VCaP (cell line): Measurements from ENCODE around the gene IL10RA.
"Not testable (repeated sequence)": the region's sequence is repeated elsewhere in the genome, so short reads cannot be mapped to it uniquely, and the experiment has no call there.

Experiments used
- H3K27ac ChIP-seq: fragments of 450-650 bp; 2 replicates; pipeline ENCODE4 v1.5.1; 2017
- CTCF ChIP-seq: fragments of 450-650 bp; conservative IDR thresholded peaks from 2 replicates; pipeline ENCODE4 v1.5.1; 2017; ENCODE audit warnings: mild to moderate bottlenecking, moderate library complexity

IL10RA gene

GRCh38 chr11:117945047-117945810 is 41.0 kb upstream of the IL10RA start:
- no peak for TF ChIP-seq CTCF
- H3K27ac ChIP-seq = no peak overlapping the region

GRCh38 chr11:117946156-117946841 is 39.9 kb upstream of the IL10RA start:
- no peak for TF ChIP-seq CTCF
- H3K27ac ChIP-seq = no peak overlapping the region

GRCh38 chr11:117946842-117947526 is 39.2 kb upstream of the IL10RA start:
- TF ChIP-seq CTCF = peak; percentile 98
- no peak overlapping the region for H3K27ac ChIP-seq

- H3K27ac ChIP-seq = not testable (repeated sequence)
Measured at GRCh38 chr11:117947751-117948150, 38.4 kb upstream of the IL10RA start.

- not testable (repeated sequence) for H3K27ac ChIP-seq
Measured at GRCh38 chr11:117948466-117948865, 37.7 kb upstream of the IL10RA start.

GRCh38 chr11:117949062-117949461 is 37.1 kb upstream of the IL10RA start:
- H3K27ac ChIP-seq = no peak overlapping the region
- no peak for TF ChIP-seq CTCF

GRCh38 chr11:117950301-117950700 is 35.9 kb upstream of the IL10RA start:
- peak; percentile 30; the same call in 1 of the 2 replicates for TF ChIP-seq CTCF
- no peak overlapping the region for H3K27ac ChIP-seq

- H3K27ac ChIP-seq = no peak overlapping the region
- no peak for TF ChIP-seq CTCF
Measured at GRCh38 chr11:117950993-117951961, 34.9 kb upstream of the IL10RA start.
